GM04504 (cell line): ENCODE data around the gene VENTX.

Experiments
- DNase-seq: peaks from one replicate; pipeline ENCODE4 v3.0.0-alpha.2; 2012; ENCODE audit warnings: low read depth

VENTX gene

GRCh38 chr10:133287832-133288500, 50.3 kb downstream of the VENTX start:
- DNase-seq, result no peak

- DNase-seq, result no peak
Measured at GRCh38 chr10:133289761-133290160, 52.1 kb downstream of the VENTX start.
